Measurements from ENCODE around the gene RBPJL.
A peak's percentile ranks its signal among the peaks of the same experiment; 100 is the strongest.

Gene RBPJL

GRCh38 chr20:45288860-45289259 lies 17.8 kb upstream of the RBPJL start:
- ATAC-seq (ENCODE audit: low read depth) (no peak), DNase-seq (ENCODE audit: low spot score) (peak; percentile 61)
- no peaks in the 10 kb centered on the region for H3K4me1 ChIP-seq (ENCODE audit: insufficient read depth, poor library complexity, severe bottlenecking)
- no peaks in the 10 kb centered on the region for H3K9me3 ChIP-seq (ENCODE audit: severe bottlenecking)
- no peak overlapping the region for H3K4me3 ChIP-seq (ENCODE audit: severe bottlenecking)
- TF ChIP-seq, protein P1, sequence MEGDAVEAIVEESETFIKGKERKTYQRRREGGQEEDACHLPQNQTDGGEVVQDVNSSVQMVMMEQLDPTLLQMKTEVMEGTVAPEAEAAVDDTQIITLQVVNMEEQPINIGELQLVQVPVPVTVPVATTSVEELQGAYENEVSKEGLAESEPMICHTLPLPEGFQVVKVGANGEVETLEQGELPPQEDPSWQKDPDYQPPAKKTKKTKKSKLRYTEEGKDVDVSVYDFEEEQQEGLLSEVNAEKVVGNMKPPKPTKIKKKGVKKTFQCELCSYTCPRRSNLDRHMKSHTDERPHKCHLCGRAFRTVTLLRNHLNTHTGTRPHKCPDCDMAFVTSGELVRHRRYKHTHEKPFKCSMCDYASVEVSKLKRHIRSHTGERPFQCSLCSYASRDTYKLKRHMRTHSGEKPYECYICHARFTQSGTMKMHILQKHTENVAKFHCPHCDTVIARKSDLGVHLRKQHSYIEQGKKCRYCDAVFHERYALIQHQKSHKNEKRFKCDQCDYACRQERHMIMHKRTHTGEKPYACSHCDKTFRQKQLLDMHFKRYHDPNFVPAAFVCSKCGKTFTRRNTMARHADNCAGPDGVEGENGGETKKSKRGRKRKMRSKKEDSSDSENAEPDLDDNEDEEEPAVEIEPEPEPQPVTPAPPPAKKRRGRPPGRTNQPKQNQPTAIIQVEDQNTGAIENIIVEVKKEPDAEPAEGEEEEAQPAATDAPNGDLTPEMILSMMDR (IDR thresholded peaks at IDR 0.05; ENCODE audit: poor library complexity, severe bottlenecking) = no peak
- H3K27ac ChIP-seq (ENCODE audit: poor library complexity, severe bottlenecking) = no peak overlapping the region
- H3K36me3 ChIP-seq (ENCODE audit: low read depth) = no peaks in the 10 kb centered on the region
- H3K27me3 ChIP-seq (ENCODE audit: insufficient read depth, poor library complexity, severe bottlenecking) = no peaks in the 10 kb centered on the region

DNA sequence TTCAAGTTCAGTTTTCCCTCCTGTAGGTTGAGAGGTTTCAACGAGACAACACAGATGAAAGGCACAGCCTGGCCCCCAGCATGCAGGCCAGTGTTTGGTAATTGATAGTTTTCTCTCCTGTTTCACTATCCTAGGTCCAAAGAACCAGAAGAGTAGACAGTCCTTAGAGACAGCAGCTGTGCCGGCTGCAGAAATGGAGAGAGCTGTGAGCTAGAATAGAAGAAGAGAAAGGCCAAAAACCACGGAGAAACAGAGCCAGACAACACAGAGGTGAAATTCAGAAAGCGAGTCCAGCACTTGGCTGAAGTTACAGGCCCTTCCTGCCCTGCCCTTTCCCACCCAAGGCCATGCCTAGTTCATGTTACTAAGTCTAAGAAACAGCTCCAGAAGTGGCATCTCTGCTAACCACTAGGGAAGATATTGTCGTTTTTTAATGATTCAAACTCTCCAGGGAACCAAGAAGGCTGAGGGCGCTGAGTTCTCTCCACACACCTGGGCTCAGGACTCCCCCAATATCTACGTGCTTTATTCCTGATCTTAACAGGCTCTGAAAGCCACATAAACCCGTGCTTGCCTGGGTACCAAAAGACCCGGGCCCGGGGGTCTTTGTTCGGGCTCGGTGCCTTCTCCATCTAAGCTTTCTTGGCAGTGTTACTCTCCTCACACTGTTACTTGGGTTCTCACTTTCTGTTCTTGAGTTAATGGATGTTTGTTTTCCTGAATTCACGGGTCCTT lies 16.5 kb upstream of the RBPJL start:
- ATAC-seq (ENCODE audit: low read depth) = no peak
- H3K27ac ChIP-seq (ENCODE audit: poor library complexity, severe bottlenecking) = no peak overlapping the region
- no peaks in the 10 kb centered on the region for H3K4me1 ChIP-seq (ENCODE audit: insufficient read depth, poor library complexity, severe bottlenecking)
- H3K4me3 ChIP-seq (ENCODE audit: severe bottlenecking) = no peak overlapping the region
- H3K36me3 ChIP-seq (ENCODE audit: low read depth) = no peaks in the 10 kb centered on the region
- TF ChIP-seq, protein P1 (IDR thresholded peaks at IDR 0.05; ENCODE audit: poor library complexity, severe bottlenecking) = no peak
- no peaks in the 10 kb centered on the region for H3K27me3 ChIP-seq (ENCODE audit: insufficient read depth, poor library complexity, severe bottlenecking)
- DNase-seq (ENCODE audit: low spot score) = peak; percentile 51
- H3K9me3 ChIP-seq (ENCODE audit: severe bottlenecking) = no peaks in the 10 kb centered on the region

- Histone ChIP-seq H3K27ac (ENCODE audit: poor library complexity, severe bottlenecking) (no peak overlapping the region), H3K4me3 (ENCODE audit: severe bottlenecking) (no peak overlapping the region), H3K4me1 (ENCODE audit: insufficient read depth, poor library complexity, severe bottlenecking) (no peaks in the 10 kb centered on the region), H3K36me3 (ENCODE audit: low read depth) (no peaks in the 10 kb centered on the region), H3K27me3 (ENCODE audit: insufficient read depth, poor library complexity, severe bottlenecking) (no peaks in the 10 kb centered on the region), H3K9me3 (ENCODE audit: severe bottlenecking) (no peaks in the 10 kb centered on the region)
- TF ChIP-seq, protein P1 (IDR thresholded peaks at IDR 0.05; ENCODE audit: poor library complexity, severe bottlenecking) = peak; percentile 100
- DNase-seq (ENCODE audit: low spot score) (peak; percentile 86), ATAC-seq (ENCODE audit: low read depth) (peak; percentile 68)
Observed at GRCh38 chr20:45290677-45291355, 15.8 kb upstream of the RBPJL start.

DNA sequence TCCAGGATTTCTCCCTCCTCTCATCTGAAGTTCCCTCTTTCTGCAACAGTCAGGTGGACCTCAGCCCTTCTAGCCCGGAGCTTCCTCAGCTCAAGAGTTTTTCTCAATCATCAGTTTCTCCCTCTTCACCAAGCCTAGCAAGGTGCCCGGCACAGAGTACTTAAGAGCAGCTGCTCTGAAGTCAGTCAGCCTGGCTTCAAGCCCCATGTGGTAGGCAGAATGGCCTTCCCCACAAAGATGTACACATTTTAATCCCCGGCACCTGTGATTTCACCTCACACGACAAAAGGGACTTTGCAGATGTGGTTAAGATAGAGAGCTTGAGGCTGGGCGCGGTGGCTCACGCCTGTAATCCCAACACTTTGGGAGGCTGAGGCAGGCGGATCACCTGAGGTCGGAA lies 15.1 kb upstream of the RBPJL start:
- no peak overlapping the region for H3K4me3 ChIP-seq (ENCODE audit: severe bottlenecking)
- TF ChIP-seq, protein P1 (IDR thresholded peaks at IDR 0.05; ENCODE audit: poor library complexity, severe bottlenecking) = no peak
- DNase-seq (ENCODE audit: low spot score) (peak; percentile 55), ATAC-seq (ENCODE audit: low read depth) (no peak)
- H3K27ac ChIP-seq (ENCODE audit: poor library complexity, severe bottlenecking) = no peak overlapping the region
- H3K27me3 ChIP-seq (ENCODE audit: insufficient read depth, poor library complexity, severe bottlenecking) = no peaks in the 10 kb centered on the region
- H3K36me3 ChIP-seq (ENCODE audit: low read depth) = no peaks in the 10 kb centered on the region
- no peaks in the 10 kb centered on the region for H3K4me1 ChIP-seq (ENCODE audit: insufficient read depth, poor library complexity, severe bottlenecking)
- H3K9me3 ChIP-seq (ENCODE audit: severe bottlenecking) = no peaks in the 10 kb centered on the region

DNA sequence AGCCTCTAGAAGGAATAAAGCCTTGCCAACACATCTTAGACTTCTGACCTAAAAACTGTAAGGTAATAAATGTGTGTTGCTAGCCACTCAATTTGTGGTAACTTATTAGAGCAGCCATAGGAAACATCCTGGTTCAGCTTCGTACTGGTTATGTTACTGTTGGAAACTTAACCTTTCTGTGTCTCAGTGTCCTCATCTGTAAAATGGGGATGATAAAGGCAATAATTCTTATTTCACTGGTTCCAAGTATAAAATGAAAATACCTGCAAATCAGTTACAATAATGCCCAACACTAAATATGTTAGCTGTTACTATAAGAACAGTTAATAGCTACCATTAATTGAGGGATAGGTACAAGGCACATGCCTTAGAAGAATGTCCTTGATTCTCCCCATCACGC lies 14.3 kb upstream of the RBPJL start:
- H3K4me3 ChIP-seq (ENCODE audit: severe bottlenecking) = no peak overlapping the region
- TF ChIP-seq, protein P1 (IDR thresholded peaks at IDR 0.05; ENCODE audit: poor library complexity, severe bottlenecking) = no peak
- H3K4me1 ChIP-seq (ENCODE audit: insufficient read depth, poor library complexity, severe bottlenecking) = no peaks in the 10 kb centered on the region
- H3K27ac ChIP-seq (ENCODE audit: poor library complexity, severe bottlenecking) = no peak overlapping the region
- ATAC-seq (ENCODE audit: low read depth) (no peak), DNase-seq (ENCODE audit: low spot score) (no peak)
- no peaks in the 10 kb centered on the region for H3K9me3 ChIP-seq (ENCODE audit: severe bottlenecking)
- no peaks in the 10 kb centered on the region for H3K27me3 ChIP-seq (ENCODE audit: insufficient read depth, poor library complexity, severe bottlenecking)
- no peaks in the 10 kb centered on the region for H3K36me3 ChIP-seq (ENCODE audit: low read depth)
